ENCODE measurements around the gene ZNRF4. TPM values are rescaled to one million over a fixed set of nuclear protein-coding genes. Genes with fewer than 3 reads are reported as not detected.

Gene ZNRF4
- polyA plus RNA-seq, 1 donor from 2014 or later: not detected

GRCh38 chr19:5452594-5453565 is 2.3 kb upstream of the ZNRF4 start:
- H3K4me1 Mint-ChIP-seq: no peaks in the 10 kb centered on the region
- H3K9me3 Mint-ChIP-seq: no peaks in the 10 kb centered on the region
- peaks cover 2% of the 10 kb centered on the region for H3K36me3 Mint-ChIP-seq
- H3K27me3 Mint-ChIP-seq: peaks cover 15% of the 10 kb centered on the region
- H3K27ac Mint-ChIP-seq: no peak overlapping the region
- H3K4me3 Mint-ChIP-seq: no peak overlapping the region

DNA sequence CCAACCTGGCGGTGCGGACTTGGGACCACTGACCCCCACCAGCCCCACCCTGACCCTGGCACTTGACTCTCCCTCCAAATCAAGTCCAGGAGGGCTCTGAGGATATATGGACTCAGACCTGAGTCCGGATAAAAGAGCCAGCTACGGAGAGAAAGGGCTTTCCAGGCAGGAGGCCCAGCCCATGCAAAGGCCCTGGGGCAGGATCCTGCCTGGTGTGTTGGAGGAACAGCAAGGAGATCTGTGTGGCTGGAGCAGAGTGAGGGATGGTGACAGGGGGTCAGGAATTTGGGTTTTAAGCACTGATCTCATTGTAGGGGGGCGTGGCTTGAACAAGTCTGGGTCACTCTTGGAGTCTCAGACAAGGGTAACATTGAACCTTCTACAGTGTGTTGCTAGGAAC is 474 bp upstream of the ZNRF4 start:
- Mint-ChIP-seq H3K4me1 (no peaks in the 10 kb centered on the region), H3K4me3 (no peak overlapping the region), H3K36me3 (peaks cover 2% of the 10 kb centered on the region), H3K9me3 (no peaks in the 10 kb centered on the region), H3K27ac (no peak overlapping the region), H3K27me3 (peaks cover 12% of the 10 kb centered on the region)

DNA sequence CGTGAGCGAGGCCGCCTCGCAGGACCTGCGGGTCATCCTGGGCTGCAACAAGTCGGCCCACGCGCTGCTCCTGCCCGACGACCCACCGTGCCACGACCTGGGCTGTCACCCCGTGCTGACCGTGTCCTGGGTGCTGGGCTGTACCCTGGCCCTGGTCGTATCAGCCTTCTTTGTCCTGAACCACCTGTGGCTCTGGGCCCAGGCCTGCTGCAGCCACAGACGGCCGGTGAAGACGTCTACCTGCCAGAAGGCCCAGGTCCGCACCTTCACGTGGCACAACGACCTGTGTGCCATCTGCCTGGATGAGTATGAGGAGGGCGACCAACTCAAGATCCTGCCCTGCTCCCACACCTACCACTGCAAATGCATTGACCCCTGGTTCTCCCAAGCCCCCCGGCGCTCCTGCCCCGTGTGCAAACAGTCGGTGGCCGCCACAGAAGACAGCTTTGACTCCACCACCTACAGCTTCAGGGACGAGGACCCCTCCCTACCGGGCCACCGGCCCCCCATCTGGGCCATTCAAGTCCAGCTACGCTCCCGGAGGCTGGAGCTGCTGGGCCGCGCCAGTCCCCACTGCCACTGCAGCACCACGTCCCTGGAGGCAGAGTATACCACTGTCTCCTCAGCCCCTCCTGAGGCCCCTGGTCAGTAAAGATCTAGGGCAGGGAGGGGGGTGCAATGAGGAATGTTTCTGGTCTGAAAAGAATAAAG is 1.1 kb downstream of the ZNRF4 start:
- Mint-ChIP-seq H3K4me1 (no peaks in the 10 kb centered on the region), H3K27ac (no peak overlapping the region), H3K4me3 (no peak overlapping the region), H3K36me3 (peaks cover 2% of the 10 kb centered on the region), H3K27me3 (peaks cover 7% of the 10 kb centered on the region), H3K9me3 (peaks cover 0 to 3% (median 1%) of the 10 kb centered on the region in 3 donors)

- peaks cover 7% of the 10 kb centered on the region for H3K27me3 Mint-ChIP-seq
- no peak overlapping the region for H3K27ac Mint-ChIP-seq
- no peaks in the 10 kb centered on the region for H3K4me1 Mint-ChIP-seq
- H3K9me3 Mint-ChIP-seq: peaks cover 0 to 3% (median 2%) of the 10 kb centered on the region in 3 donors
- peaks cover 2% of the 10 kb centered on the region for H3K36me3 Mint-ChIP-seq
- no peak overlapping the region for H3K4me3 Mint-ChIP-seq
These were observed 1.6 kb downstream of the ZNRF4 start for GRCh38 chr19:5456841-5457200.

- Mint-ChIP-seq H3K4me3 (no peak overlapping the region), H3K9me3 (peaks cover 0 to 3% (median 2%) of the 10 kb centered on the region in 3 donors), H3K27ac (no peak overlapping the region), H3K36me3 (peaks cover 2% of the 10 kb centered on the region), H3K4me1 (no peaks in the 10 kb centered on the region), H3K27me3 (peaks cover 7% of the 10 kb centered on the region)
These were observed 2.5 kb downstream of the ZNRF4 start for GRCh38 chr19:5457709-5458108.

DNA sequence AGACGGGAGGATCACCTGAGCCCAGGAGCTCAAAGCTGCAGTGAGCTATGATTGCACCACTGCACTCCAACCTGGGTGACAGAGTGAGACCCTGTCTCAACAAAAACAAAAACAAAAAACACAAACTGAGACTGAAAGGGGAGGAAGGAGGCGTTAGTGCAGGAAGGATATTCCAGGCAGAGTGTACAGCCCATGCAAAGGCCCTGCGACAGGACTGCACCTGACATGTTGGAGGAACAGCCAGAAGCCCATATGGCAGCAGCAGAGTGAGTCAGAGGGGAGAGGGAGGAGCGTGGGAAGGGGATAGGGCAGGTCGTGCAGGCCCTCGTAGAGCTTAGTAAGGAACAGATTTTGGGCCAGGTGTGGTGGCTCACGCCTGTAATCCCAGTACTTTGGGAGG is 3.2 kb downstream of the ZNRF4 start:
- peaks cover 2% of the 10 kb centered on the region for H3K36me3 Mint-ChIP-seq
- peaks cover 9% of the 10 kb centered on the region for H3K27me3 Mint-ChIP-seq
- peak overlapping the region in 1 of 4 donors; percentile 33 for H3K4me3 Mint-ChIP-seq
- H3K9me3 Mint-ChIP-seq: peaks cover 0 to 3% (median 2%) of the 10 kb centered on the region in 3 donors
- H3K27ac Mint-ChIP-seq: no peak overlapping the region
- H3K4me1 Mint-ChIP-seq: no peaks in the 10 kb centered on the region

GRCh38 chr19:5459360-5459759 is 4.1 kb downstream of the ZNRF4 start:
- no peak overlapping the region for H3K27ac Mint-ChIP-seq
- H3K36me3 Mint-ChIP-seq: no peaks in the 10 kb centered on the region
- H3K4me3 Mint-ChIP-seq: no peak overlapping the region
- H3K27me3 Mint-ChIP-seq: peaks cover 8% of the 10 kb centered on the region
- H3K4me1 Mint-ChIP-seq: no peaks in the 10 kb centered on the region
- peaks cover 0 to 3% (median 2%) of the 10 kb centered on the region in 3 donors for H3K9me3 Mint-ChIP-seq

DNA sequence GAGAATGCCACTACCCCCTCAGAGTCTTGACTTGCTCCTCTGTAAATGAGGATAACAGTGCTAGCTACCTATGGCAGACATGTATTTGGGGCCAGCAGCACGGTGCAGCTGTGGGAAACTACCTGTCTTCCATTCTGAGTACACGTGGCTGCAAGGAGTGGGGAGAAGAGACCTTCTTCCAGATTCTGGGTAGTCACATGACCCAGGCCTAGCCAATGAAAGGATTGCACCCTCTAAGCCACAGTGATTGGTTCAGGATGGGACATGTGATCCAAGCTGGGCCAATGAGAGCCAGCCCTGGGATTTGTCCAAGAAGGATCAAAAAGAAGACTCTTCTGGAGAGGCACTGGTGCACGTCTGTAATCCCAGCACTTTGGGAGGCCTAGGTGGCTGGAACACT is 5.5 kb downstream of the ZNRF4 start:
- H3K9me3 Mint-ChIP-seq: peaks cover 0 to 3% (median 2%) of the 10 kb centered on the region in 3 donors
- peaks cover 9% of the 10 kb centered on the region for H3K27me3 Mint-ChIP-seq
- H3K27ac Mint-ChIP-seq: no peak overlapping the region
- H3K4me1 Mint-ChIP-seq: no peaks in the 10 kb centered on the region
- H3K4me3 Mint-ChIP-seq: no peak overlapping the region
- H3K36me3 Mint-ChIP-seq: no peaks in the 10 kb centered on the region

DNA sequence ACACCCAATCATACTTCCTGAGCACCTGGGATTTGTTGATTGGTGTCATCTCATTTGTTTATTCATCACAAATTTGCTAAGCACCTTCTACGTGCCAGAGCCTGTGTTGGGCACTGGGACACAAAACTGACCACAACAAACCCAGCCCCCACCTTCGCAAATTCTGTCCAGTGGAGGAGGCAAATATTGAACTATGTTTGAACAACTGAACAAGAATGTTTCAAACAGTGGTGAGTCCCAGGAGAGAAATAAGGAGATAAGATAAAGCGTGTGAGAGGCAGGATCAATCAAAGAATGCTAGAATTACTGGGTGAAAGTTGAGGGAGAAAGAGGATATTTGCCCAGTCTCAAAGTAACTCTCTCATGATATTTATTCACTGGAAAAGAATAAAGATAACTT is 8.7 kb downstream of the ZNRF4 start:
- Mint-ChIP-seq H3K4me1 (no peaks in the 10 kb centered on the region), H3K27me3 (peaks cover 13% of the 10 kb centered on the region), H3K9me3 (peaks cover 0 to 3% (median 2%) of the 10 kb centered on the region in 3 donors), H3K36me3 (no peaks in the 10 kb centered on the region), H3K4me3 (no peak overlapping the region), H3K27ac (no peak overlapping the region)

DNA sequence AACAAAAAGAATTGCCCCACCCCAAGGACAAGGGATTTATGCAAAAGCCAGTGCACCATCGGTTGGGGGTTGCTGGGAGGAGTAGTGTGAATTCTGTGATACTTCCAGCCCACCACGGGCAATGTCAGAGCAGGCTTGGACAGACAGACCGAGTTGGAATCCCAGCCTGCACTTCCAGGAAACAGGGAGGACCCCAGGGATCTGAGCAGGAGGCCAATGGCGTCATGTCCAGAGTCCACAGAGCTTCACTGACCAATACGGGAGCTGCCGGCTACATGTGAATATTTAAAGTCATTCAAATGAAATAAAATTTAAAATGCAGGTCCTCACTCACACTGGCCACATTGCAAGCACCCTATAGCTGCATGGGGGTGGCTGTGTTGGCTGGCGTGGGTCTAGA is 10.9 kb downstream of the ZNRF4 start:
- Mint-ChIP-seq H3K4me1 (no peaks in the 10 kb centered on the region), H3K4me3 (no peak overlapping the region), H3K9me3 (peaks cover 0 to 2% (median 0%) of the 10 kb centered on the region in 3 donors), H3K27ac (no peak overlapping the region), H3K27me3 (peaks cover 13% of the 10 kb centered on the region), H3K36me3 (no peaks in the 10 kb centered on the region)

- H3K4me1 Mint-ChIP-seq: no peaks in the 10 kb centered on the region
- peaks cover 13% of the 10 kb centered on the region for H3K27me3 Mint-ChIP-seq
- H3K27ac Mint-ChIP-seq: no peak overlapping the region
- H3K9me3 Mint-ChIP-seq: no peaks in the 10 kb centered on the region
- no peaks in the 10 kb centered on the region for H3K36me3 Mint-ChIP-seq
- no peak overlapping the region for H3K4me3 Mint-ChIP-seq
These were observed 11.6 kb downstream of the ZNRF4 start for GRCh38 chr19:5466814-5467291.

GRCh38 chr19:5470264-5470671 is 15.1 kb downstream of the ZNRF4 start:
- Mint-ChIP-seq H3K4me3 (no peak overlapping the region), H3K9me3 (no peaks in the 10 kb centered on the region), H3K4me1 (no peaks in the 10 kb centered on the region), H3K27ac (no peak overlapping the region), H3K36me3 (no peaks in the 10 kb centered on the region), H3K27me3 (peaks cover 5% of the 10 kb centered on the region)

- H3K4me3 Mint-ChIP-seq: no peak overlapping the region
These were observed 17.1 kb downstream of the ZNRF4 start for GRCh38 chr19:5472286-5472685.

DNA sequence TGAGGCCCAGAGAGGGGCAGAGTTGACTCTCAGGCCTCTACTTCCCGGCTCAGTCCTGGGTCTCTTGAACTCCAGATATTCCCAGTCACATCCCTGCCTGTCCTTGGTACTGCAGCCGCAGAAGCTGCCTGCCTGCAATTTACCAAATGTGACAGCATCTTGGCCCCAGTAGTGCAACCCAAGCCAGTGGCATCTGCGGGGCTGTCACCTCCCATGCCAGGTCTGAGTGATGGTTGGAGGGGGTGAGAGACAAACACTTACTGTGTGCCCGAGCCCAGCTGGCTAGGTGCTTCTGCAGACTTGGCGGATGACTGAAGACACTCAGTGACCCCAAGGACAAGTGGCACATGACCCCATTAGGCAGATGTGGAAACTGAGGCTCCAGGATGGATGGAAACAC is 18.4 kb downstream of the ZNRF4 start:
- Mint-ChIP-seq H3K4me1 (no peaks in the 10 kb centered on the region), H3K4me3 (no peak overlapping the region), H3K9me3 (no peaks in the 10 kb centered on the region), H3K27ac (no peak overlapping the region), H3K36me3 (no peaks in the 10 kb centered on the region), H3K27me3 (peaks cover 6% of the 10 kb centered on the region)

More at GRCh38 chr19:5472286-5472685, 17.1 kb downstream of the ZNRF4 start:
- H3K36me3 Mint-ChIP-seq: no peaks in the 10 kb centered on the region
- no peak overlapping the region for H3K27ac Mint-ChIP-seq
- H3K9me3 Mint-ChIP-seq: no peaks in the 10 kb centered on the region
- no peaks in the 10 kb centered on the region for H3K4me1 Mint-ChIP-seq
- H3K27me3 Mint-ChIP-seq: peaks cover 1% of the 10 kb centered on the region

GRCh38 chr19:5477451-5478215 is 22.4 kb downstream of the ZNRF4 start:
- H3K27me3 Mint-ChIP-seq: peaks cover 14% of the 10 kb centered on the region
- no peaks in the 10 kb centered on the region for H3K4me1 Mint-ChIP-seq
- H3K9me3 Mint-ChIP-seq: peaks cover under 1 to 7% (median 1%) of the 10 kb centered on the region in 3 donors
- H3K4me3 Mint-ChIP-seq: no peak overlapping the region
- no peaks in the 10 kb centered on the region for H3K36me3 Mint-ChIP-seq
- H3K27ac Mint-ChIP-seq: peak overlapping the region in 1 of 3 donors; percentile 81

Measured in IgD-negative memory B cell (primary cell).